Gastroesophageal sphincter (tissue), 3 donors: Measurements from ENCODE around the gene KANK2.
"Not testable (repeated sequence)": the region's sequence is repeated elsewhere in the genome, so short reads cannot be mapped to it uniquely, and the experiment has no call there.

Source experiments
- EP300 ChIP-seq: sonication (generic); formaldehyde crosslinking; IDR thresholded peaks from one replicate; pipeline ENCODE4 v1.6.1; 2017; ENCODE audit warnings: antibody characterized with exemption, mild to moderate bottlenecking
- TF ChIP-seq, protein P1 (sequence below), 4 experiments: fragments of 200-600 bp in 2 of 4; fragments of 450-650 bp in 2 of 4; sonication (generic) in 1 of 4; IDR thresholded peaks; one replicate each; pipeline ENCODE4 v1.5.1; 2017 to 2019; ENCODE audit warnings: antibody characterized with exemption in 4 of 4, mild to moderate bottlenecking in 2 of 4, moderate library complexity in 2 of 4

DNA sequence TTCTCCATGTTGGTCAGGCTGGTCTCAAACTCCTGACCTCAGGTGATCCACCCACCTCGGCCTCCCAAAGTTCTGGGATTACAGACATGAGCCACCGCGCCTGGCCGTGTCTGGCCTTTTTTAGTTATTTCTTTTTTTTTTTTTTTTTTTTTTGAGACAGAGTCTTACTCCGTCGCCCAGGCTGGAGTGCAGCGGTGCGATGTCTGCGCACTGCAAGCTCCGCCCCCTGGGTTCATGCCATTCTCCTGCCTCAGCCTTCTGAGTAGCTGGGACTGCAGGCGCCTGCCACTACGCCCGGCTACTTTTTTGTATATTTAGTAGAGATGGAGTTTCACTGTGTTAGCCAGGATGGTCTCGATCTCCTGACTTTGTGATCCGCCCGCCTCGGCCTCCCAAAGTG, 75.4 kb downstream of the KANK2 start:
- TF ChIP-seq, protein P1, sequence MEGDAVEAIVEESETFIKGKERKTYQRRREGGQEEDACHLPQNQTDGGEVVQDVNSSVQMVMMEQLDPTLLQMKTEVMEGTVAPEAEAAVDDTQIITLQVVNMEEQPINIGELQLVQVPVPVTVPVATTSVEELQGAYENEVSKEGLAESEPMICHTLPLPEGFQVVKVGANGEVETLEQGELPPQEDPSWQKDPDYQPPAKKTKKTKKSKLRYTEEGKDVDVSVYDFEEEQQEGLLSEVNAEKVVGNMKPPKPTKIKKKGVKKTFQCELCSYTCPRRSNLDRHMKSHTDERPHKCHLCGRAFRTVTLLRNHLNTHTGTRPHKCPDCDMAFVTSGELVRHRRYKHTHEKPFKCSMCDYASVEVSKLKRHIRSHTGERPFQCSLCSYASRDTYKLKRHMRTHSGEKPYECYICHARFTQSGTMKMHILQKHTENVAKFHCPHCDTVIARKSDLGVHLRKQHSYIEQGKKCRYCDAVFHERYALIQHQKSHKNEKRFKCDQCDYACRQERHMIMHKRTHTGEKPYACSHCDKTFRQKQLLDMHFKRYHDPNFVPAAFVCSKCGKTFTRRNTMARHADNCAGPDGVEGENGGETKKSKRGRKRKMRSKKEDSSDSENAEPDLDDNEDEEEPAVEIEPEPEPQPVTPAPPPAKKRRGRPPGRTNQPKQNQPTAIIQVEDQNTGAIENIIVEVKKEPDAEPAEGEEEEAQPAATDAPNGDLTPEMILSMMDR (IDR thresholded peaks at IDR 0.05), result not testable (repeated sequence)
- not testable (repeated sequence) for TF ChIP-seq EP300
